GM20000 (cell line): ENCODE measurements around the gene ADGRL4.
"Not testable (repeated sequence)": the region's sequence is repeated elsewhere in the genome, so short reads cannot be mapped to it uniquely, and the experiment has no call there.

ENCODE experiments used
- DNase-seq: peaks from one replicate; pipeline ENCODE4 v3.0.0; 2012; ENCODE audit warnings: low spot score
- CTCF ChIP-seq: IDR thresholded peaks from 2 replicates; pipeline ENCODE4 v1.5.1; 2012; ENCODE audit warnings: mild to moderate bottlenecking, control low read depth; ENCODE audit errors: extremely low read depth, missing control alignments

ADGRL4 gene

GRCh38 chr1:78892260-78892840 lies 114.2 kb downstream of the ADGRL4 start:
- no peak for DNase-seq
- no peak for TF ChIP-seq CTCF

DNA sequence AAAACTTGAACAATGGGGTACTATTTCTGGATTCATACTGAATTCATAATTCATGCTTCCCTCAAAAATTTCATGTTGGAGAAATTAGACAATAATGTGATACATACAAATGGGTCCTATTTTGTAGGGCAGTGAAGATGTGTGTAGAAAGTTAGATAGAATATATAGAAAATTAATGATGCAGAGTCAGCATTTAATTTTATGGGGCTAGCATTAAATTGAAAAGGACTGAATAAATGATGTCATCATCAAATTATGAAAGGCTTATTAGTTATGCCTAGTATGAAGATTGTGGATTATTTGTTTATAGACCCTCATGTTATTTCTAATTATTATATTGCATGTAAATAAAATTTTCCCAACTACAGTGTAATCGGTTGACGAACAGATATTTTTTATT lies 119.1 kb downstream of the ADGRL4 start:
- no peak for DNase-seq
- no peak for TF ChIP-seq CTCF

- TF ChIP-seq CTCF = no peak
- no peak for DNase-seq
These were observed 121.7 kb downstream of the ADGRL4 start for GRCh38 chr1:78884685-78885452.

GRCh38 chr1:78880223-78880622 lies 126.3 kb downstream of the ADGRL4 start:
- no peak for DNase-seq
- no peak for TF ChIP-seq CTCF

DNA sequence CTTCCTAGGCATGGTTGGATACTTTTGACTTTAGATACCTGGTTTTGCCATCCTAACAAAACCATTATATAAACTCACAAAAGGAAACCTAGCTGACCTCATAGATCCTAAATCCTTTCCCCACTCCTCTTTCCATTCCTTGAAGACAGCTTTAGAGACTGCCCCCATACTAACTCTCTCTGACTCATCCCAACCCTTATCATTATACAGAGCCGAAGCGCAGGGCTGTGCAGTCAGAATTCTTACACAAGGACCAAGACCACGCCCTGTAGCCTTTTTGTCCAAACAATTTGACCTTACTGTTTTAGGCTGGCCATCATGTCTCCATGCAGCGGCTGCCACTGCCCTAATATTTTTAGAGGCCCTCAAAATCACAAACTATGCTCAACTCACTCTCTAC lies 130.5 kb downstream of the ADGRL4 start:
- not testable (repeated sequence) for DNase-seq

- not testable (repeated sequence) for DNase-seq
These were observed 133.7 kb downstream of the ADGRL4 start for GRCh38 chr1:78872801-78873200.

DNA sequence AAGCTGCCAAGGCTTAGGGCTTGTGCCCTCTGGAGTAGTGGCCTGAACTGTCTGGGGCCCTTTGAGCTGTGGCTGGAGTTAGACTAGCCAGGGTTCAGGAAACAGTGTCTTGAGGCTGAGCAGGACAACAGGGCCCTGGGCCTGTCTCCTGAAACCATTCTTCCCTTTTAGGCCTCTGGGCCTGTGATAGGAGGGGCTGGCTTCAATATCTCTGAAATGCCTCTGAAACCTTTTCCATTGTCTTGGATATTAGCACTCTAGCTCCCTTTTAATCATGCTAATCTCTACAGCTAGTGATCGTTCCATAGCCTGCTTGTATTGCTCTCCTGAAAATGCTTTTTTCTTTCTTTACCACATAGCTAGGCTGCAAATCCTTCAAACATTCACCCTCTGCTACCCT lies 135.3 kb downstream of the ADGRL4 start:
- TF ChIP-seq CTCF = no peak
- DNase-seq = no peak

DNA sequence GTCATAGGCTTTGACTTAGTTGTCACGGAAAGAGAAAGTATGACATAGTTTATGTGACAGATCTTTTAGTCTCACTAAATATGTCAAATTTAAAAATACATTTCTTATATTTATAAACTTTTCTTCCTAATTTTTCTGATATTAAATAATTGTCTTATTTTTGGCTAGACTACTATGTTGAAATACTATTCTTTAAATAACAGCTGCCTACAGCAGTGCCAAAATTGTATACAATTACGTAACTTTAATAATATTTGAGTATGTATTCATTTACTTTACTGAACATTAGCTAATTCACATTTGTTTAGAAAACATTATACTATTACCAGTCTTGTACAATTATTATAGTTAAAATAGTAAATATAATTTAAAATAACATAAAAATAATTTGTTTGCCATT lies 137.4 kb downstream of the ADGRL4 start:
- DNase-seq = no peak
- no peak for TF ChIP-seq CTCF
